ENCODE results near the gene GZMM.
A peak's percentile ranks its signal among the peaks of the same experiment; 100 is the strongest.

GZMM gene

GRCh38 chr19:498977-499623 lies 44.8 kb upstream of the GZMM start:
- peaks cover 2% of the 10 kb centered on the region for H3K4me1 ChIP-seq
- no peaks in the 10 kb centered on the region for H3K9me3 ChIP-seq (ENCODE audit: control insufficient read depth, low read length)
- no peaks in the 10 kb centered on the region for H3K27me3 ChIP-seq (ENCODE audit: control insufficient read depth, insufficient read depth, low read length)
- H3K79me2 ChIP-seq: no peaks in the 10 kb centered on the region
- no peak overlapping the region for H3K4me2 ChIP-seq (ENCODE audit: low read length)
- H3K9ac ChIP-seq: no peak overlapping the region
- TF ChIP-seq CTCF (IDR thresholded peaks at IDR 0.05): no peak
- H3K4me3 ChIP-seq (ENCODE audit: low read depth, low read length): no peak overlapping the region
- no peak overlapping the region for H3K27ac ChIP-seq
- H3K36me3 ChIP-seq (ENCODE audit: control insufficient read depth, insufficient read depth, low read length): no peaks in the 10 kb centered on the region
- no peak overlapping the region for H2AFZ ChIP-seq

- Histone ChIP-seq H3K27me3 (ENCODE audit: control insufficient read depth, insufficient read depth, low read length) (no peaks in the 10 kb centered on the region), H3K4me1 (peaks cover 4% of the 10 kb centered on the region), H3K79me2 (no peaks in the 10 kb centered on the region), H3K4me2 (ENCODE audit: low read length) (no peak overlapping the region), H3K9me3 (ENCODE audit: control insufficient read depth, low read length) (no peaks in the 10 kb centered on the region), H3K4me3 (ENCODE audit: low read depth, low read length) (no peak overlapping the region), H3K27ac (no peak overlapping the region), H3K36me3 (ENCODE audit: control insufficient read depth, insufficient read depth, low read length) (no peaks in the 10 kb centered on the region), H2AFZ (no peak overlapping the region), H3K9ac (no peak overlapping the region)
- no peak for TF ChIP-seq CTCF (IDR thresholded peaks at IDR 0.05)
Observed at GRCh38 chr19:501646-502045, 42.2 kb upstream of the GZMM start.

GRCh38 chr19:504616-505015 lies 39.2 kb upstream of the GZMM start:
- H3K4me2 ChIP-seq (ENCODE audit: low read length): no peak overlapping the region
- no peaks in the 10 kb centered on the region for H3K36me3 ChIP-seq (ENCODE audit: control insufficient read depth, insufficient read depth, low read length)
- H3K4me3 ChIP-seq (ENCODE audit: low read depth, low read length): no peak overlapping the region
- no peak overlapping the region for H3K9ac ChIP-seq
- H2AFZ ChIP-seq: no peak overlapping the region
- TF ChIP-seq CTCF (IDR thresholded peaks at IDR 0.05): no peak
- H3K9me3 ChIP-seq (ENCODE audit: control insufficient read depth, low read length): no peaks in the 10 kb centered on the region
- no peaks in the 10 kb centered on the region for H3K27me3 ChIP-seq (ENCODE audit: control insufficient read depth, insufficient read depth, low read length)
- H3K79me2 ChIP-seq: peaks cover 8% of the 10 kb centered on the region
- H3K27ac ChIP-seq: no peak overlapping the region
- peaks cover 3% of the 10 kb centered on the region for H3K4me1 ChIP-seq

GRCh38 chr19:506404-507285 lies 37.2 kb upstream of the GZMM start:
- peaks cover 3% of the 10 kb centered on the region for H3K4me1 ChIP-seq
- TF ChIP-seq CTCF (IDR thresholded peaks at IDR 0.05): peak; percentile 96
- peak overlapping the region; percentile 73 for H3K4me2 ChIP-seq (ENCODE audit: low read length)
- H3K9ac ChIP-seq: no peak overlapping the region
- H3K4me3 ChIP-seq (ENCODE audit: low read depth, low read length): peak overlapping the region; percentile 97
- H2AFZ ChIP-seq: peak overlapping the region; percentile 98
- H3K9me3 ChIP-seq (ENCODE audit: control insufficient read depth, low read length): no peaks in the 10 kb centered on the region
- peaks cover 8% of the 10 kb centered on the region for H3K79me2 ChIP-seq
- H3K36me3 ChIP-seq (ENCODE audit: control insufficient read depth, insufficient read depth, low read length): no peaks in the 10 kb centered on the region
- H3K27ac ChIP-seq: peak overlapping the region; percentile 94
- no peaks in the 10 kb centered on the region for H3K27me3 ChIP-seq (ENCODE audit: control insufficient read depth, insufficient read depth, low read length)

Data from parathyroid adenoma (tissue), 2 donors.